Right ventricle myocardium superior (tissue), 1 donor: ENCODE data around the gene MTHFD1L. TPM values are rescaled to one million over a fixed set of nuclear protein-coding genes. Genes with fewer than 3 reads are reported as not detected.
"Not testable (repeated sequence)": the region's sequence is repeated elsewhere in the genome, so short reads cannot be mapped to it uniquely, and the experiment has no call there.

ENCODE experiments used
- ATAC-seq: fragments of 200-7000 bp; cut with Tn5 transposase; one replicate; pipeline ENCODE4 v1.9.1; 2020; ENCODE audit warnings: mild to moderate bottlenecking; ENCODE audit not compliant: poor library complexity
- DNase-seq: peaks from one replicate; pipeline ENCODE4 v3.0.0-alpha.2; 2020
- intact Hi-C: fragments of 100-400 bp; cut with DNase I; formaldehyde crosslinking; loops from one replicate; pipeline ENCODE4 v1.11.2; 2022
- long read RNA-seq: library from polyadenylated mRNA; unstranded; transcript quantifications from one replicate; pipeline ENCODE4 v2.0.0, GENCODE V29; 2021
- total RNA-seq: library from RNA; stranded (reverse); fragmentation: NEBNext Ultra II Directional; extraction: Animal tissue kit (Norgen Biotek cat#: 25700); gene quantifications from one replicate; pipeline ENCODE4 v1.2.1, GENCODE V29; 2021
- donor health status: DM: no; HTN: yes; CAD: no; lungs with severe emphysema.

The MTHFD1L gene
- 2.9 TPM for total RNA-seq
- long read RNA-seq, partial matches to known transcripts: 2 of 2 reads
- long read RNA-seq, other reads (novel, unspliced or antisense): 0 of 2 reads

- intact Hi-C loops: no loop called here
- DNase-seq: peak; percentile 82
- peak; percentile 76 for ATAC-seq
Measured at GRCh38 chr6:150865406-150866146, at the start of gene MTHFD1L. TSS of gene MTHFD1L (plus strand) at chr6:150865702. CDS start at chr6:150865823, 121 bp downstream.

GRCh38 chr6:150816554-150816953 is 48.9 kb upstream of the MTHFD1L start:
- not testable (repeated sequence) for ATAC-seq, DNase-seq
- intact Hi-C loops: loop anchor here (10.0 kb wide), 1 partner anchor 222 kb away; the partner anchor contains the start of gene PLEKHG1

GRCh38 chr6:150822932-150823331 is 42.6 kb upstream of the MTHFD1L start:
- DNase-seq (no peak), ATAC-seq (no peak)
- intact Hi-C loops: no loop called here

GRCh38 chr6:150826788-150827187 is 38.7 kb upstream of the MTHFD1L start:
- DNase-seq (no peak), ATAC-seq (no peak)
- intact Hi-C loops: no loop called here

GRCh38 chr6:150828107-150828506 is 37.4 kb upstream of the MTHFD1L start:
- ATAC-seq, DNase-seq, intact Hi-C loops: not testable (repeated sequence)

GRCh38 chr6:150830439-150831165 is 34.9 kb upstream of the MTHFD1L start:
- intact Hi-C loops: no loop called here
- ATAC-seq (no peak), DNase-seq (no peak)

GRCh38 chr6:150831577-150831976 is 33.9 kb upstream of the MTHFD1L start:
- intact Hi-C loops: no loop called here

GRCh38 chr6:150835620-150836019 is 29.9 kb upstream of the MTHFD1L start:
- DNase-seq (no peak), ATAC-seq (no peak)
- intact Hi-C loops: no loop called here

More at GRCh38 chr6:150831577-150831976, 33.9 kb upstream of the MTHFD1L start:
- no peak for ATAC-seq
- no peak for DNase-seq

- DNase-seq: no peak
- no peak for ATAC-seq
- intact Hi-C loops: no loop called here
Measured at GRCh38 chr6:150840185-150840584, 25.3 kb upstream of the MTHFD1L start.

- intact Hi-C loops: no loop called here
- ATAC-seq (no peak), DNase-seq (no peak)
Measured at GRCh38 chr6:150841189-150841588, 24.3 kb upstream of the MTHFD1L start.

- no peak for DNase-seq
- intact Hi-C loops: no loop called here
- no peak for ATAC-seq
Measured at GRCh38 chr6:150841697-150842096, 23.8 kb upstream of the MTHFD1L start.

- ATAC-seq (no peak), DNase-seq (no peak)
- intact Hi-C loops: no loop called here
Measured at GRCh38 chr6:150844371-150844770, 21.1 kb upstream of the MTHFD1L start.

- DNase-seq: no peak
- ATAC-seq: no peak
- intact Hi-C loops: no loop called here
Measured at GRCh38 chr6:150846641-150847040, 18.9 kb upstream of the MTHFD1L start.

- no peak for ATAC-seq
- intact Hi-C loops: no loop called here
- DNase-seq: no peak
Measured at GRCh38 chr6:150848400-150848799, 17.1 kb upstream of the MTHFD1L start.

- ATAC-seq, DNase-seq, intact Hi-C loops: not testable (repeated sequence)
Measured at GRCh38 chr6:150854392-150854791, 11.1 kb upstream of the MTHFD1L start.

GRCh38 chr6:150855171-150855570 is 10.3 kb upstream of the MTHFD1L start:
- intact Hi-C loops, DNase-seq, ATAC-seq: not testable (repeated sequence)

GRCh38 chr6:150857062-150857944 is 8.2 kb upstream of the MTHFD1L start:
- intact Hi-C loops: no loop called here
- ATAC-seq (no peak), DNase-seq (no peak)

- ATAC-seq (no peak), DNase-seq (no peak)
- intact Hi-C loops: no loop called here
Measured at GRCh38 chr6:150857945-150858308, 7.6 kb upstream of the MTHFD1L start.
